GM21576 (cell line): ENCODE measurements around the gene NBPF9.
"Not testable (repeated sequence)": the region's sequence is repeated elsewhere in the genome, so short reads cannot be mapped to it uniquely, and the experiment has no call there.

Source experiments
- ATAC-seq: cut with Tn5 transposase; IDR thresholded peaks from one replicate; pipeline ENCODE4 v1.9.1; 2021; ENCODE audit warnings: mild to moderate bottlenecking, moderate library complexity; ENCODE audit not compliant: unreplicated experiment

NBPF9 gene

DNA sequence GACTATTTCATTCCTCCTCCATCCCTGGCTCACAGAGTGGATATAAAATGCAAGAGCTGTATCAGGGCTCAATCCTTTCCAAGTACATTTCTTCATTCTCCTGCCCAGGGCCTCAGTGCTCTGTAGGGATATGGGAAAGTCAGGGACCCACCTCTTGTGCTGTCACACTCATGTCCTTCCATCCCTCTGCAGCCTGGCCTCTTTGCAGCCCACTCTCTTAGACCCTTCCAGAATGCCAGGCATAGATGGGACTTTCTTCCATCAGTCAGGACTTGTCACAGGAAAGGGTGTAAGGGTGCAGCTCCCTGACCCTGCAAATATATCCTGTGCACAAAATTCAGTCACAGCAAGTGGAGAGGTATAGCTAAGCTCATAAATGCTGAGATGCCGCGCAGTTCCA lies 86.7 kb downstream of the NBPF9 start:
- not testable (repeated sequence) for ATAC-seq

DNA sequence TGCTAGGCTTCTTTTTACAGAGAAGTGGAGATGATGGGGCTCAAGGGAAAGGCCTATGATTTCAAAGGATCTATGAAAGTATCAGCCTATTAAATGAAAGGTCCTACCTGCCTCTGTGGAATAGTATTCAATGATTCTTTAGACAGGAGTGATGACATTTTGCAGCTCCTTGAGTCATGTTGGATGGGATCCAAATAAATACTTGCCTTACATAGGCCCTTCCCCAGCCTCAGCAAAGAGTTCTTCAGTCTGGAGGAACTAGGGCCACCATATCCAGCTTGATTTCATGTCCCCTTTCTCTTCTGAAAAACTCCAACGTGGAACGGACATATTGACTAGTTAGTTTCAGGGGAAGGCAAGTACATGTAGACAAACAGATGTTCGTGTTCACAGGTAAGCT lies 87.8 kb downstream of the NBPF9 start:
- ATAC-seq = not testable (repeated sequence)

DNA sequence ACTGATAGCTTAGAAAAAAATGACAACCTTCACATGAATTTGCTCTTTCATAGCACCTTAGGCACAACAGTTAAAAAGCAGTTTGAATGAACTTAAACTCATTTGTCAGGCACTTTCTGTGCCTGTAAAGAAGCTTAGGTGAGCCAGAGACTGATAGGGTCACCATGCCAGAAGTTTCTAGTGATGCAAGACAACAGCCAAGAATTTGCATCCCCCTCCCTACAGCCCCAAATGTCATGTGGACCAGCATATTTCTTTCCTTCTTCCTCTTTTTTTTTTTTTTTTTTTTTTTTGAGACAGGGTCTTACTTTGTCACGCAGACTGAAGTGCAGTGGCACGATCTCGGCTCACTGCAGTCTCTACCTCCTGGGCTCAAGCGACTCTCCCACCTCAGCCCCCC lies 89.8 kb downstream of the NBPF9 start:
- not testable (repeated sequence) for ATAC-seq

DNA sequence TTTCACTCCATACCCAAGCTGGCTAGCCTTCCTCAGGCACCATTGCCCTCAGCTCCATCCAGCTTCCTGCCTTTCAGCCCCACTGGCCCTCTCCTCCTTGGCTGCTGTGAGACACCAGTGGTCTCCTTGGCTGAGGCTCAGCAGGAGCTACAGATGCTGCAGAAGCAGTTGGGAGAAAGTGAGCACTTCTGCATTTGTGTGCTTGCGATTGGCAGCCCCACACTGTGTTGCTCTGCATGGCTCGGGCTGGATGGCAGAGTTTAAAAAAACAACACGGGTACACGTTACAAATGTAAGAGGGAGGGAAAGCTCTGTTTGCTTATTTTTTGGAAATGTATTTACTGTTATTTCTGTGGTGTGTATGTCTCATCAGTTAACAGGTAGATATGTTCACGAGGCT lies 90.8 kb downstream of the NBPF9 start:
- not testable (repeated sequence) for ATAC-seq

DNA sequence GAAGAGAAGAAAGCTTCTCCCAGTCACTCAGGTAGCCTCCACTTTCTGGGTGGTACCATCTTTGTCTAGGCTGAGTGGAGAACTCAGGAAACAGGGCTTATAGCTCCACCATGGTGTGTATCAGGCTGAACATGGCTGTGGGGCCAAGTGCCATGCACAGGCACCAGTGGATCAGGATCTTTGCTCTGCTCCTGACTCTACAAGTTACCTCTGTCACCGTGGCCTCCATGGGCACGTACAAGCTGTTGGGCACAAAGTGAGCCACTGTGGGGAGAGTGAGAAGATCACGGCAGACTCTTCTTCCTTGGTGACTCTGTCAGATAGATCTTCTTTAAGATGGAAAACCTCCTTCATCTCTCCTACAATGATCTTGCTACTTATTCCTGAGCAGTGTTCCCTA lies 93.6 kb downstream of the NBPF9 start:
- not testable (repeated sequence) for ATAC-seq

DNA sequence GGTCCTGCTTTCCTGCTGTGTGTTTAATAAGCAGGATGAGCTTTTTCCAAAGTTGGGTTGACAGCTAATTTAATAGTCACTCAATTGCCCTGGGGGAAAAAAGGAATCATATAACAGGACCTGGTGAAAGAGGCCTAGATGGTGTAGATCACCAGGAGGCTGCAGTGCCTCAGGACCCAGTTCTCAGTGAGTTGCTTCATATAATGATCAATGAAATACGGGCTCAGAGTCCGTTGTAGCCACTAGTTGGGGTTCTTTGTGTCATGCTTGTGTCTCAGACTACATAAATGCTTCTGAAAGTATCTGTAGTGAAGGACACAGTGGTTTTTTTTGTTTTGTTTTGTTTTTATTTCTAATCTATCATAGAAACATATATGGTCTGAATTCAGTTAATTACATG lies 94.6 kb downstream of the NBPF9 start:
- ATAC-seq = not testable (repeated sequence)

DNA sequence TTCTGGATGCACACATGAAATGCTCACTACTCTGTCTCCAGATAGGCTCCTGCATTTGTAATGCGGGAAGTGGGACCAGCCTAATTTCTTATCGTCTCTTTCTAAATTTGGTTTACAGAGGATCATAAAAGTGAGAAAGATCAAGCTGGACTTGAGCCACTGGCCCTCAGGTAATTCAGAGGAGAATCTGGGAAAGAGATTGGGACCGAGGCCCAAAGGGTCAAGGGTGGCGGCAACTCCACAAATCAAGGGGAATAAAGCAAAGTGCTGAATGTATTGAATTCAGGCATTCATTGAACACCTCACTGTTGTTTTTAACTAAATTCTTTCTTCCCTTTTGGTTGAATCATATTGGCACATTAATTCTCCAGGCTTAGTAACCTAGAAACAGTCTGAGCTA lies 95.0 kb downstream of the NBPF9 start:
- ATAC-seq = not testable (repeated sequence)
